ENCODE data around the gene SUFU. TPM values are rescaled to one million over a fixed set of nuclear protein-coding genes. Genes with fewer than 3 reads are reported as not detected.

SUFU gene
- total and polyA plus RNA-seq, 2 experiments from 2014 or later, result 10.9 to 18.2 TPM

DNA sequence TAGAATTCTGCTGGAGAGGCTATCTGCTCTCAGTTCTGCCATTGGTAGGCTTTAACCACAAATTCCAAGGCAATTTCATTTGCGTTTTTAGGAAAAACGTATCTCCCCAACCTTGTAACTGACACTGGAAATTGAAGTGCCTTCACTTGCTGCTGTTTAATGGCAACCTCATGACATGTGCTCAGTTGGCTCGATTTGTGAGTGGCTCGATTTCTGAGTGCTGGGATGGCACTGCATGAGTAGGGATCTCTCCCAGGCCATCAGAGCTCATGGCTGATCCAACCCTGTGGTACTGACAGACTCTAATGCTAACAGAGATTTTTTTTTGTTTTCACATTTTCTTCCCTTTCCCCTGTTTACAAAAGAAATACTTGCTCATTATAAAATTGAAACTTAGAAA is 56.0 kb downstream of the SUFU start:
- peaks cover 20% of the 10 kb centered on the region for H3K79me2 ChIP-seq
- no peak overlapping the region for H3K4me3 ChIP-seq
- H3K4me2 ChIP-seq, result no peak overlapping the region
- H4K20me1 ChIP-seq (ENCODE audit: insufficient read depth, poor library complexity, severe bottlenecking), result no peaks in the 10 kb centered on the region
- no peak for DNase-seq (ENCODE audit: low spot score)
- no peaks in the 10 kb centered on the region for H3K36me3 ChIP-seq (replicated peaks; ENCODE audit: insufficient read depth, low read depth)
- H3K27ac ChIP-seq, result no peak overlapping the region
- no peaks in the 10 kb centered on the region for H3K27me3 ChIP-seq
- 84% methylated on average over 4 of the region's 4 CpGs for WGBS (ENCODE audit: low lambda C conversion rate, missing lambda C conversion rate)
- H3K4me1 ChIP-seq (ENCODE audit: insufficient read depth), result no peaks in the 10 kb centered on the region
- TF ChIP-seq, protein P1, sequence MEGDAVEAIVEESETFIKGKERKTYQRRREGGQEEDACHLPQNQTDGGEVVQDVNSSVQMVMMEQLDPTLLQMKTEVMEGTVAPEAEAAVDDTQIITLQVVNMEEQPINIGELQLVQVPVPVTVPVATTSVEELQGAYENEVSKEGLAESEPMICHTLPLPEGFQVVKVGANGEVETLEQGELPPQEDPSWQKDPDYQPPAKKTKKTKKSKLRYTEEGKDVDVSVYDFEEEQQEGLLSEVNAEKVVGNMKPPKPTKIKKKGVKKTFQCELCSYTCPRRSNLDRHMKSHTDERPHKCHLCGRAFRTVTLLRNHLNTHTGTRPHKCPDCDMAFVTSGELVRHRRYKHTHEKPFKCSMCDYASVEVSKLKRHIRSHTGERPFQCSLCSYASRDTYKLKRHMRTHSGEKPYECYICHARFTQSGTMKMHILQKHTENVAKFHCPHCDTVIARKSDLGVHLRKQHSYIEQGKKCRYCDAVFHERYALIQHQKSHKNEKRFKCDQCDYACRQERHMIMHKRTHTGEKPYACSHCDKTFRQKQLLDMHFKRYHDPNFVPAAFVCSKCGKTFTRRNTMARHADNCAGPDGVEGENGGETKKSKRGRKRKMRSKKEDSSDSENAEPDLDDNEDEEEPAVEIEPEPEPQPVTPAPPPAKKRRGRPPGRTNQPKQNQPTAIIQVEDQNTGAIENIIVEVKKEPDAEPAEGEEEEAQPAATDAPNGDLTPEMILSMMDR (IDR thresholded peaks at IDR 0.05; ENCODE audit: poor library complexity), result no peak
- no peak overlapping the region for H2AFZ ChIP-seq
- H3K9me2 ChIP-seq (replicated peaks; ENCODE audit: insufficient read depth), result no peaks in the 10 kb centered on the region
- no peaks in the 10 kb centered on the region for H3K9me3 ChIP-seq (ENCODE audit: low read depth)

DNA sequence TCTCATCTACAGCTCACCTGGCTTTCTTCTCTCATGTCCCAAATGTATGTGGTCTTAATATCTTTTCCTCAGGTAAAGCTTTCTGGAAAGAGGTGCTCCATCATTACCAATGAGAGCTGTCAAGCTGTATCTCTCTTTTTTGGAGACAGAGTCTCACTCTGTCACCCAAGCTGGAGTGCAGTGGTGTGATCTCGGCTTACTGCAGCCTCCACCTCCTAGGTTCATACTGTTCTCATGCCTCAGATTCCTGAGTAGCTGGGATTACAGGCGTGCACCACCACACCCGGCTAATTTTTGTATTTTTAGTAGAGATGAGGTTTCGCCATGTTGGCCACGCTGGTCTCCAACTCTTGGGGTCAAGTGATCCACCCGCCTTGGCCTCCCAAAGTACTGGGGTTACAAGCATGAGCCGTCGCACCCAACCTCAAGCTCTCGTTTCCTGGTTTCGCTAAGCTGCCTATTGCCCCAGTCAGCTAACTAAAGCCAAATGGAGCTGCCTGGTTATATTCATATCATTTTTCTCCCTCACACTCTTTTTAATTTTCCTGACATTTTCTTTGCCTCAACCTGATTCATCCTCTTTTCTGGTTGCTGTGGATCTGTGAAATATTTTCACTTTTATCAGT is 60.5 kb downstream of the SUFU start:
- Histone ChIP-seq H3K79me2 (peaks cover 12% of the 10 kb centered on the region), H2AFZ (no peak overlapping the region), H3K27ac (no peak overlapping the region), H3K9me2 (replicated peaks; ENCODE audit: insufficient read depth) (no peaks in the 10 kb centered on the region), H3K9me3 (ENCODE audit: low read depth) (no peaks in the 10 kb centered on the region), H3K4me2 (no peak overlapping the region), H3K36me3 (replicated peaks; ENCODE audit: insufficient read depth, low read depth) (no peaks in the 10 kb centered on the region), H4K20me1 (ENCODE audit: insufficient read depth, poor library complexity, severe bottlenecking) (no peaks in the 10 kb centered on the region), H3K4me1 (ENCODE audit: insufficient read depth) (no peaks in the 10 kb centered on the region), H3K27me3 (no peaks in the 10 kb centered on the region), H3K4me3 (no peak overlapping the region)
- 98% methylated on average over 10 of the region's 10 CpGs for WGBS (ENCODE audit: low lambda C conversion rate, missing lambda C conversion rate)
- no peak for DNase-seq (ENCODE audit: low spot score)
- TF ChIP-seq, protein P1 (IDR thresholded peaks at IDR 0.05; ENCODE audit: poor library complexity), result no peak
- TF ChIP-seq EZH2phosphoT487 (IDR thresholded peaks at IDR 0.05; ENCODE audit: low read depth, severe bottlenecking, unreplicated experiment) (no peak), EZH2 (IDR thresholded peaks at IDR 0.05; ENCODE audit: borderline replicate concordance) (no peak)

GRCh38 chr10:102565793-102566192 is 62.0 kb downstream of the SUFU start:
- Histone ChIP-seq H3K9me3 (ENCODE audit: low read depth) (no peaks in the 10 kb centered on the region), H3K4me1 (ENCODE audit: insufficient read depth) (no peaks in the 10 kb centered on the region), H3K9me2 (replicated peaks; ENCODE audit: insufficient read depth) (no peaks in the 10 kb centered on the region), H4K20me1 (ENCODE audit: insufficient read depth, poor library complexity, severe bottlenecking) (no peaks in the 10 kb centered on the region), H3K27ac (no peak overlapping the region), H3K79me2 (peaks cover 12% of the 10 kb centered on the region), H2AFZ (no peak overlapping the region), H3K27me3 (no peaks in the 10 kb centered on the region), H3K4me3 (no peak overlapping the region), H3K4me2 (no peak overlapping the region), H3K36me3 (replicated peaks; ENCODE audit: insufficient read depth, low read depth) (no peaks in the 10 kb centered on the region)
- TF ChIP-seq EZH2 (IDR thresholded peaks at IDR 0.05; ENCODE audit: borderline replicate concordance), result no peak
- TF ChIP-seq, protein P1 (IDR thresholded peaks at IDR 0.05; ENCODE audit: poor library complexity), result no peak
- no peak for TF ChIP-seq EZH2phosphoT487 (IDR thresholded peaks at IDR 0.05; ENCODE audit: low read depth, severe bottlenecking, unreplicated experiment)
- DNase-seq (ENCODE audit: low spot score), result no peak
- WGBS (ENCODE audit: low lambda C conversion rate, missing lambda C conversion rate), result 75% methylated on average over 8 of the region's 8 CpGs

DNA sequence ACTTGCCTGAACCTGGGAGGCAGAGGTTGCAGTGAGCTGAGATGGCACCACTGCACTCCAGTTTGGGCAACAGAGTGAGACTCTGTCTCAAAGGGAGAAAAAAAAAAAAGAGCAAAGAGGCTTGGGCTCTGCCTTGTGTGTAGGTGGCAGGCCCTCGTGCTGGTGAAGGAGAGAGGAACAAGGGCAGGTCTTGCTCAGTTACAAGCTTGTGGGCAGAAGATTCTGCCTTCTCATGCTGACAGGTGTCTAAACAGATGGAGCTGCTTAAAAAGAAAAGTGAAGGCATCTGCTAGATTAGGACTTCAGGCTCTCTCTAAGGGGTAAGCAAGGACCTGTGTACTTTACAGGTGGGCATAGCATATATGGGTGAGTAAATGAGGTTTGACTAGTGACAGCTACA is 75.0 kb downstream of the SUFU start:
- no peaks in the 10 kb centered on the region for H3K9me3 ChIP-seq (ENCODE audit: low read depth)
- TF ChIP-seq, protein P1 (IDR thresholded peaks at IDR 0.05; ENCODE audit: poor library complexity), result no peak
- no peak for TF ChIP-seq EZH2 (IDR thresholded peaks at IDR 0.05; ENCODE audit: borderline replicate concordance)
- no peak for TF ChIP-seq EZH2phosphoT487 (IDR thresholded peaks at IDR 0.05; ENCODE audit: low read depth, severe bottlenecking, unreplicated experiment)
- H3K9me2 ChIP-seq (replicated peaks; ENCODE audit: insufficient read depth), result no peaks in the 10 kb centered on the region
- peaks cover 38% of the 10 kb centered on the region for H3K79me2 ChIP-seq
- DNase-seq (ENCODE audit: low spot score), result no peak
- no peak overlapping the region for H2AFZ ChIP-seq
- no peak overlapping the region for H3K4me2 ChIP-seq
- H3K27ac ChIP-seq, result no peak overlapping the region
- no peak overlapping the region for H3K4me3 ChIP-seq
- peaks cover 6% of the 10 kb centered on the region for H3K4me1 ChIP-seq (ENCODE audit: insufficient read depth)
- H4K20me1 ChIP-seq (ENCODE audit: insufficient read depth, poor library complexity, severe bottlenecking), result peaks cover 4% of the 10 kb centered on the region
- no peaks in the 10 kb centered on the region for H3K36me3 ChIP-seq (replicated peaks; ENCODE audit: insufficient read depth, low read depth)
- no peaks in the 10 kb centered on the region for H3K27me3 ChIP-seq
- whole genome bisulfite sequencing (ENCODE audit: low lambda C conversion rate, missing lambda C conversion rate), result 71% methylated on average over 1 of the region's 1 CpG
